Measurements from ENCODE around the gene PRKCA.

DNA sequence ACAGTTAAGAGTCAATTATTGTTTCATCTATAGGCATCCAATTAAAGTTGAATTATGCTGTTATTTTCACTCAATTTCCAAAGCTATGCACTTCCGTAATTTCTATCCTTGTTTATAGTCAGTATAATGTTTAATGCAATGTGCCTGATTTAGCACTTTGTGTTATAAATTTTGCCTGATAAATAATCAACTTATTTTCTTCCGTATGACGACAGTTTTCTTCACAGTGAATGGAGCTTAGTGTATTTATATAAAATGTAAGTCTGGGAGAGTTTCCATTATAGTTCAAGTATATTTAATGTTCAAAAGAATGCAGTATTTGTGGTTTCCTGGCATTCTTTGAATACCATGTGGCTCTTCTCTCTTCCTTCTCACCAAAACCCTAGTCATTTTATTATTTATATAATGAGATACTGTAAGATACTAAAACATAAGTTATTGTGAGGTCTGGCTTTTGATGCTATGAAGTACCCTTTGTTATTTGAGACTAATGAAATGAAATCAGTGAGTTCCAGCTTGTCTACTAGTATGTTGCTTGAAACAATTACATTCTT lies 240.6 kb downstream of the PRKCA start:
- TF ChIP-seq, protein P1, sequence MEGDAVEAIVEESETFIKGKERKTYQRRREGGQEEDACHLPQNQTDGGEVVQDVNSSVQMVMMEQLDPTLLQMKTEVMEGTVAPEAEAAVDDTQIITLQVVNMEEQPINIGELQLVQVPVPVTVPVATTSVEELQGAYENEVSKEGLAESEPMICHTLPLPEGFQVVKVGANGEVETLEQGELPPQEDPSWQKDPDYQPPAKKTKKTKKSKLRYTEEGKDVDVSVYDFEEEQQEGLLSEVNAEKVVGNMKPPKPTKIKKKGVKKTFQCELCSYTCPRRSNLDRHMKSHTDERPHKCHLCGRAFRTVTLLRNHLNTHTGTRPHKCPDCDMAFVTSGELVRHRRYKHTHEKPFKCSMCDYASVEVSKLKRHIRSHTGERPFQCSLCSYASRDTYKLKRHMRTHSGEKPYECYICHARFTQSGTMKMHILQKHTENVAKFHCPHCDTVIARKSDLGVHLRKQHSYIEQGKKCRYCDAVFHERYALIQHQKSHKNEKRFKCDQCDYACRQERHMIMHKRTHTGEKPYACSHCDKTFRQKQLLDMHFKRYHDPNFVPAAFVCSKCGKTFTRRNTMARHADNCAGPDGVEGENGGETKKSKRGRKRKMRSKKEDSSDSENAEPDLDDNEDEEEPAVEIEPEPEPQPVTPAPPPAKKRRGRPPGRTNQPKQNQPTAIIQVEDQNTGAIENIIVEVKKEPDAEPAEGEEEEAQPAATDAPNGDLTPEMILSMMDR (conservative IDR thresholded peaks at IDR 0.05; ENCODE audit: low read depth, low read length): no peak
- TF ChIP-seq EZH2 (IDR thresholded peaks at IDR 0.05; ENCODE audit: low read length, unreplicated experiment): no peak
- TF ChIP-seq EZH2phosphoT487 (IDR thresholded peaks at IDR 0.05; ENCODE audit: borderline replicate concordance, low read length): no peak
